ENCODE data around the gene LUC7L3. TPM values are rescaled to one million over a fixed set of nuclear protein-coding genes. Genes with fewer than 3 reads are reported as not detected.

The LUC7L3 gene
- total RNA-seq, 1 experiment from 2014 or later, result 185 TPM

- no peak overlapping the region for H3K4me3 ChIP-seq (ENCODE audit: low read depth, low read length, poor library complexity, severe bottlenecking)
- no peaks in the 10 kb centered on the region for H3K27me3 ChIP-seq (replicated peaks; ENCODE audit: insufficient read depth, low read depth, low read length, poor library complexity)
- H3K9me3 ChIP-seq (ENCODE audit: low read depth, low read length, poor library complexity, severe bottlenecking), result no peaks in the 10 kb centered on the region
- DNase-seq (ENCODE audit: low spot score), result no peak
- intact Hi-C loops (cut with micrococcal nuclease; ENCODE audit: unreplicated experiment), result no loop called here
- H3K27ac ChIP-seq (ENCODE audit: low read depth, low read length, poor library complexity, severe bottlenecking), result no peak overlapping the region
- POLR2A ChIA-PET (ENCODE audit: low non-redundant PET), result no interaction called here
- no peaks in the 10 kb centered on the region for H3K36me3 ChIP-seq (ENCODE audit: insufficient read depth, low read length, poor library complexity, severe bottlenecking)
- CTCF ChIA-PET, result interaction anchor here (0.7 to 1.3 kb wide), 2 partner anchors 52 to 116 kb away, joined by 3 to 4 read pairs; no protein-coding TSS in a partner anchor
- H3K4me1 ChIP-seq (ENCODE audit: insufficient read depth, low read length, poor library complexity, severe bottlenecking), result peaks cover 8% of the 10 kb centered on the region
- no TSS peak for BruUV-seq (replicated peaks)
- TF ChIP-seq CTCF (conservative IDR thresholded peaks at IDR 0.05; ENCODE audit: low read depth, low read length), result no peak
- TF ChIP-seq EZH2 (IDR thresholded peaks at IDR 0.05; ENCODE audit: borderline replicate concordance, low read depth, low read length, poor library complexity, severe bottlenecking), result no peak
These were observed 37.0 kb upstream of the LUC7L3 start for GRCh38 chr17:50682441-50682840.

GRCh38 chr17:50682938-50683337 is 36.5 kb upstream of the LUC7L3 start:
- intact Hi-C loops (cut with micrococcal nuclease; ENCODE audit: unreplicated experiment), result no loop called here
- no peak overlapping the region for H3K4me3 ChIP-seq (ENCODE audit: low read depth, low read length, poor library complexity, severe bottlenecking)
- BruUV-seq (replicated peaks), result no TSS peak
- no peaks in the 10 kb centered on the region for H3K9me3 ChIP-seq (ENCODE audit: low read depth, low read length, poor library complexity, severe bottlenecking)
- H3K27ac ChIP-seq (ENCODE audit: low read depth, low read length, poor library complexity, severe bottlenecking), result no peak overlapping the region
- DNase-seq (ENCODE audit: low spot score), result no peak
- no peak for TF ChIP-seq CTCF (conservative IDR thresholded peaks at IDR 0.05; ENCODE audit: low read depth, low read length)
- TF ChIP-seq EZH2 (IDR thresholded peaks at IDR 0.05; ENCODE audit: borderline replicate concordance, low read depth, low read length, poor library complexity, severe bottlenecking), result no peak
- POLR2A ChIA-PET (ENCODE audit: low non-redundant PET), result no interaction called here
- peaks cover 8% of the 10 kb centered on the region for H3K4me1 ChIP-seq (ENCODE audit: insufficient read depth, low read length, poor library complexity, severe bottlenecking)
- no peaks in the 10 kb centered on the region for H3K27me3 ChIP-seq (replicated peaks; ENCODE audit: insufficient read depth, low read depth, low read length, poor library complexity)
- H3K36me3 ChIP-seq (ENCODE audit: insufficient read depth, low read length, poor library complexity, severe bottlenecking), result no peaks in the 10 kb centered on the region
- CTCF ChIA-PET, result interaction anchor here (0.7 kb wide), 1 partner anchor 117 kb away, joined by 3 read pairs; no protein-coding TSS in a partner anchor

- Histone ChIP-seq H3K4me1 (ENCODE audit: insufficient read depth, low read length, poor library complexity, severe bottlenecking) (peaks cover 8% of the 10 kb centered on the region), H3K36me3 (ENCODE audit: insufficient read depth, low read length, poor library complexity, severe bottlenecking) (no peaks in the 10 kb centered on the region), H3K4me3 (ENCODE audit: low read depth, low read length, poor library complexity, severe bottlenecking) (no peak overlapping the region), H3K27ac (ENCODE audit: low read depth, low read length, poor library complexity, severe bottlenecking) (no peak overlapping the region), H3K27me3 (replicated peaks; ENCODE audit: insufficient read depth, low read depth, low read length, poor library complexity) (no peaks in the 10 kb centered on the region), H3K9me3 (ENCODE audit: low read depth, low read length, poor library complexity, severe bottlenecking) (no peaks in the 10 kb centered on the region)
- CTCF ChIA-PET, result interaction anchor here (0.6 to 0.8 kb wide), 3 partner anchors 21 to 117 kb away, joined by 3 to 9 read pairs (median 3); no protein-coding TSS in a partner anchor
- TF ChIP-seq CTCF (conservative IDR thresholded peaks at IDR 0.05; ENCODE audit: low read depth, low read length) (no peak), EZH2 (IDR thresholded peaks at IDR 0.05; ENCODE audit: borderline replicate concordance, low read depth, low read length, poor library complexity, severe bottlenecking) (no peak)
- BruUV-seq (replicated peaks), result no TSS peak
- intact Hi-C loops (cut with micrococcal nuclease; ENCODE audit: unreplicated experiment), result no loop called here
- DNase-seq (ENCODE audit: low spot score), result no peak
- POLR2A ChIA-PET (ENCODE audit: low non-redundant PET), result interaction anchor here (0.6 kb wide), 1 partner anchor 34 kb away, joined by 4 read pairs; no protein-coding TSS in a partner anchor
These were observed 35.7 kb upstream of the LUC7L3 start for GRCh38 chr17:50683434-50684287.
